GM23338 (cell line): ENCODE data around the gene CBX8. TPM values are rescaled to one million over a fixed set of nuclear protein-coding genes. Genes with fewer than 3 reads are reported as not detected.

Experiments used
- ATAC-seq: fragments of 200-7000 bp; cut with Tn5 transposase; 3 replicates; pipeline ENCODE4 v1.9.1; 2020
- DNase-seq: peaks from one replicate; pipeline ENCODE4 v3.0.0-alpha.2; 2015; ENCODE audit warnings: low spot score
- H2AFZ ChIP-seq: fragments of 200-600 bp; sonication (generic); 2 replicates; pipeline ENCODE4 v1.8.0; 2016; ENCODE audit warnings: antibody characterized with exemption, mild to moderate bottlenecking, moderate library complexity
- H3F3A ChIP-seq: fragments of 200-600 bp; sonication (generic); replicated peaks from 2 replicates; pipeline ENCODE4 v1.8.0; 2017; ENCODE audit warnings: antibody characterized with exemption, mixed run types, low read depth
- H3K27ac ChIP-seq: fragments of 200-600 bp; sonication (generic); 2 replicates; pipeline ENCODE4 v1.6.1; 2016; ENCODE audit warnings: low read depth
- H3K27me3 ChIP-seq: fragments of 200-600 bp; sonication (generic); 2 replicates; pipeline ENCODE4 v1.8.0; 2016; ENCODE audit warnings: mild to moderate bottlenecking, mixed run types, moderate library complexity; ENCODE audit not compliant: insufficient read depth
- H3K36me3 ChIP-seq: fragments of 200-600 bp; sonication (generic); 2 replicates; pipeline ENCODE4 v1.8.0; 2016; ENCODE audit warnings: mild to moderate bottlenecking; ENCODE audit not compliant: insufficient read depth
- H3K4me1 ChIP-seq: fragments of 200-600 bp; sonication (generic); 2 replicates; pipeline ENCODE4 v1.8.0; 2016; ENCODE audit warnings: mild to moderate bottlenecking, moderate library complexity; ENCODE audit not compliant: insufficient read depth
- H3K4me2 ChIP-seq: fragments of 200-600 bp; sonication (generic); 2 replicates; pipeline ENCODE4 v1.7.1; 2017; ENCODE audit warnings: mixed run types
- H3K4me3 ChIP-seq: fragments of 200-600 bp; sonication (generic); 2 replicates; pipeline ENCODE4 v1.6.1; 2016; ENCODE audit warnings: mixed run types
- H3K79me2 ChIP-seq: fragments of 200-600 bp; sonication (generic); replicated peaks from 2 replicates; pipeline ENCODE4 v1.8.0; 2017; ENCODE audit warnings: mild to moderate bottlenecking; ENCODE audit not compliant: insufficient read depth
- H3K9me2 ChIP-seq: fragments of 200-600 bp; sonication (generic); 2 replicates; pipeline ENCODE4 v1.8.0; 2017; ENCODE audit not compliant: insufficient read depth
- H4K20me1 ChIP-seq: fragments of 200-600 bp; sonication (generic); replicated peaks from 2 replicates; pipeline ENCODE4 v1.8.0; 2017; ENCODE audit warnings: mild to moderate bottlenecking; ENCODE audit not compliant: insufficient read depth
- H3K27ac Mint-ChIP-seq: 2 replicates; pipeline ENCODE4 v1.8.0; 2020; ENCODE audit warnings: inconsistent platforms, mild to moderate bottlenecking, moderate library complexity, mixed read lengths
- H3K27me3 Mint-ChIP-seq: 3 replicates; pipeline ENCODE4 v1.8.0; 2022; ENCODE audit warnings: low read depth, mild to moderate bottlenecking, moderate library complexity, mixed read lengths, inconsistent platforms; ENCODE audit not compliant: insufficient read depth, poor library complexity
- H3K36me3 Mint-ChIP-seq: 3 replicates; pipeline ENCODE4 v1.8.0; 2021; ENCODE audit warnings: low read depth, mild to moderate bottlenecking, inconsistent platforms, moderate library complexity, mixed read lengths
- H3K4me1 Mint-ChIP-seq: 3 replicates; pipeline ENCODE4 v1.8.0; 2020; ENCODE audit warnings: mild to moderate bottlenecking, inconsistent platforms, mixed read lengths
- H3K4me3 Mint-ChIP-seq: 3 replicates; pipeline ENCODE4 v1.8.0; 2021; ENCODE audit warnings: moderate library complexity, mild to moderate bottlenecking, inconsistent platforms, mixed read lengths
- H3K9me3 Mint-ChIP-seq: 3 replicates; pipeline ENCODE4 v1.8.0; 2020; ENCODE audit warnings: moderate library complexity, mild to moderate bottlenecking, inconsistent platforms, mixed read lengths
- CREB1 ChIP-seq: fragments of 250-450 bp; sonication (Bioruptor Pico); IDR thresholded peaks from 2 replicates; pipeline ENCODE4 v1.5.0; 2020; ENCODE audit warnings: low read depth, mild to moderate bottlenecking, moderate library complexity
- CTCF ChIP-seq, 2 experiments: fragments of 200-600 bp in 1 of 2; sonication (generic) in 1 of 2; conservative IDR thresholded peaks; 2 replicates each; pipeline versions ENCODE4 v1.5.1 to v1.6.1; 2016 to 2017; ENCODE audit warnings: antibody characterized with exemption in 2 of 2, low read depth in 2 of 2, mild to moderate bottlenecking in 2 of 2, moderate library complexity in 1 of 2
- EZH2 ChIP-seq: fragments of 200-600 bp; sonication (generic); IDR thresholded peaks from one replicate; pipeline ENCODE4 v1.8.0; 2017; ENCODE audit warnings: antibody characterized with exemption, mild to moderate bottlenecking, low read depth; ENCODE audit not compliant: unreplicated experiment
- ZNF331 ChIP-seq: fragments of 250-450 bp; sonication (Bioruptor Pico); IDR thresholded peaks from 2 replicates; pipeline ENCODE4 v1.5.0; 2020; ENCODE audit warnings: low read depth, mild to moderate bottlenecking, moderate library complexity
- polyA plus RNA-seq: library from polyadenylated mRNA; unstranded; fragments of >200 nt; fragmentation: Nextera tagmentation; extraction: Ambion mirVana; gene quantifications from 2 replicates; pipeline ENCODE4 v1.2.1, GENCODE V29; 2016
- total RNA-seq: library from RNA; depleted of rRNA; stranded (reverse); fragments of >200 nt; shearing (Covaris generic); gene quantifications from 2 replicates; pipeline ENCODE4 v1.2.3, GENCODE V29; 2014
- TF ChIP-seq, protein P1 (sequence below): IDR thresholded peaks from one replicate; pipeline ENCODE4 v1.6.1; 2018; ENCODE audit warnings: antibody characterized with exemption; ENCODE audit not compliant: unreplicated experiment
- TF ChIP-seq, protein P2 (sequence below): fragments of 250-450 bp; sonication (Bioruptor Pico); IDR thresholded peaks from 2 replicates; pipeline ENCODE4 v1.5.0; 2020; ENCODE audit warnings: mild to moderate bottlenecking, moderate library complexity

CBX8 gene
- total and polyA plus RNA-seq, 2 experiments from 2014 or later, result 1.0 to 1.3 TPM

DNA sequence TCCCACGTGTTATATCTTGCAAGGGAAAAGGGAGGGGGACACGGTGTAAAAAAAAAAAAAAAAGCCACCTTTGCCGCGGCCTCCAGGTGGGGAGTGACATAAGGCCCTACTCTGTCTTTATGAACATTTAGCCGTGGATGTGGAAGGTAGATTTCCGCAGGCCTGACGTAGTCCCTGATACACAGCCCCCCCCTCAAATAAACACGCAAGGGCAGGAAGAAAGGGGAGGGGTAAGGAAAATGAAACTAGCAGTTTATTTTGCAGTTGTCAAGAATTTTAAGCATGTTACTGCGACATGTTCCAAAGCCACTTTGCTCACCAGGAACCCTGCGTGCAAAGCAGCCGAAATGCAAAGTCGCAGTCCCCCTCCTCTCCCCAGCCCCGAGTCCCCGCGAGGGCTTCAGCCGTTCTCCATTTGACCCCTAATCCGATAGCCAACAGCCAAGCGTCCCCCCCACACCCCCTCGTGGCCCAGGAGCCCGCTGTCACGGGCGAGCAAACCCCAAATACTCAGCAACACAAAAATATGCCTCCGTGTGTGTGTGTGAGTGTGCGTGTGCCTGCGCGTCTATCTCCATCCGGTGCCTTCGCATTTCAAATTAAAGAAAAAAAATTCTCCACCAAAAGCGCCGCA, 41.1 kb upstream of the CBX8 start:
- peaks cover 5% of the 10 kb centered on the region; the same call in 2 of the 3 replicates for H3K9me3 Mint-ChIP-seq
- H3K36me3 ChIP-seq, result no peaks in the 10 kb centered on the region
- H3K4me2 ChIP-seq, result peak overlapping the region; percentile 99
- TF ChIP-seq EZH2, result peak; percentile 69
- TF ChIP-seq ZNF331 (CRISPR knock-in tag), result no peak
- H3K4me3 ChIP-seq, result peak overlapping the region; percentile 80
- H3K9me2 ChIP-seq, result no peaks in the 10 kb centered on the region
- peaks cover 42% of the 10 kb centered on the region for H3K4me1 Mint-ChIP-seq
- peak overlapping the region; percentile 81 for H3K4me3 Mint-ChIP-seq
- H3K27me3 ChIP-seq, result peaks cover 88% of the 10 kb centered on the region
- peaks cover 4% of the 10 kb centered on the region for H4K20me1 ChIP-seq
- 0 out of 2 replicates have a peak overlapping the region, but pooled peaks have one; percentile 8 for H2AFZ ChIP-seq
- no peaks in the 10 kb centered on the region for H3K79me2 ChIP-seq
- no peak overlapping the region for H3K27ac Mint-ChIP-seq
- H3K27me3 Mint-ChIP-seq, result peaks cover 92% of the 10 kb centered on the region
- H3K27ac ChIP-seq, result no peak overlapping the region
- ATAC-seq (no peak), DNase-seq (no peak)
- peaks cover 44% of the 10 kb centered on the region for H3K4me1 ChIP-seq
- H3F3A ChIP-seq, result peaks cover 35% of the 10 kb centered on the region
- peaks cover 2% of the 10 kb centered on the region; the same call in 2 of the 3 replicates for H3K36me3 Mint-ChIP-seq

- no peaks in the 10 kb centered on the region for H3K79me2 ChIP-seq
- H3K27me3 Mint-ChIP-seq, result peaks cover 91% of the 10 kb centered on the region
- TF ChIP-seq, protein P1, sequence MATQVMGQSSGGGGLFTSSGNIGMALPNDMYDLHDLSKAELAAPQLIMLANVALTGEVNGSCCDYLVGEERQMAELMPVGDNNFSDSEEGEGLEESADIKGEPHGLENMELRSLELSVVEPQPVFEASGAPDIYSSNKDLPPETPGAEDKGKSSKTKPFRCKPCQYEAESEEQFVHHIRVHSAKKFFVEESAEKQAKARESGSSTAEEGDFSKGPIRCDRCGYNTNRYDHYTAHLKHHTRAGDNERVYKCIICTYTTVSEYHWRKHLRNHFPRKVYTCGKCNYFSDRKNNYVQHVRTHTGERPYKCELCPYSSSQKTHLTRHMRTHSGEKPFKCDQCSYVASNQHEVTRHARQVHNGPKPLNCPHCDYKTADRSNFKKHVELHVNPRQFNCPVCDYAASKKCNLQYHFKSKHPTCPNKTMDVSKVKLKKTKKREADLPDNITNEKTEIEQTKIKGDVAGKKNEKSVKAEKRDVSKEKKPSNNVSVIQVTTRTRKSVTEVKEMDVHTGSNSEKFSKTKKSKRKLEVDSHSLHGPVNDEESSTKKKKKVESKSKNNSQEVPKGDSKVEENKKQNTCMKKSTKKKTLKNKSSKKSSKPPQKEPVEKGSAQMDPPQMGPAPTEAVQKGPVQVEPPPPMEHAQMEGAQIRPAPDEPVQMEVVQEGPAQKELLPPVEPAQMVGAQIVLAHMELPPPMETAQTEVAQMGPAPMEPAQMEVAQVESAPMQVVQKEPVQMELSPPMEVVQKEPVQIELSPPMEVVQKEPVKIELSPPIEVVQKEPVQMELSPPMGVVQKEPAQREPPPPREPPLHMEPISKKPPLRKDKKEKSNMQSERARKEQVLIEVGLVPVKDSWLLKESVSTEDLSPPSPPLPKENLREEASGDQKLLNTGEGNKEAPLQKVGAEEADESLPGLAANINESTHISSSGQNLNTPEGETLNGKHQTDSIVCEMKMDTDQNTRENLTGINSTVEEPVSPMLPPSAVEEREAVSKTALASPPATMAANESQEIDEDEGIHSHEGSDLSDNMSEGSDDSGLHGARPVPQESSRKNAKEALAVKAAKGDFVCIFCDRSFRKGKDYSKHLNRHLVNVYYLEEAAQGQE, result no peak
- TF ChIP-seq, protein P2, sequence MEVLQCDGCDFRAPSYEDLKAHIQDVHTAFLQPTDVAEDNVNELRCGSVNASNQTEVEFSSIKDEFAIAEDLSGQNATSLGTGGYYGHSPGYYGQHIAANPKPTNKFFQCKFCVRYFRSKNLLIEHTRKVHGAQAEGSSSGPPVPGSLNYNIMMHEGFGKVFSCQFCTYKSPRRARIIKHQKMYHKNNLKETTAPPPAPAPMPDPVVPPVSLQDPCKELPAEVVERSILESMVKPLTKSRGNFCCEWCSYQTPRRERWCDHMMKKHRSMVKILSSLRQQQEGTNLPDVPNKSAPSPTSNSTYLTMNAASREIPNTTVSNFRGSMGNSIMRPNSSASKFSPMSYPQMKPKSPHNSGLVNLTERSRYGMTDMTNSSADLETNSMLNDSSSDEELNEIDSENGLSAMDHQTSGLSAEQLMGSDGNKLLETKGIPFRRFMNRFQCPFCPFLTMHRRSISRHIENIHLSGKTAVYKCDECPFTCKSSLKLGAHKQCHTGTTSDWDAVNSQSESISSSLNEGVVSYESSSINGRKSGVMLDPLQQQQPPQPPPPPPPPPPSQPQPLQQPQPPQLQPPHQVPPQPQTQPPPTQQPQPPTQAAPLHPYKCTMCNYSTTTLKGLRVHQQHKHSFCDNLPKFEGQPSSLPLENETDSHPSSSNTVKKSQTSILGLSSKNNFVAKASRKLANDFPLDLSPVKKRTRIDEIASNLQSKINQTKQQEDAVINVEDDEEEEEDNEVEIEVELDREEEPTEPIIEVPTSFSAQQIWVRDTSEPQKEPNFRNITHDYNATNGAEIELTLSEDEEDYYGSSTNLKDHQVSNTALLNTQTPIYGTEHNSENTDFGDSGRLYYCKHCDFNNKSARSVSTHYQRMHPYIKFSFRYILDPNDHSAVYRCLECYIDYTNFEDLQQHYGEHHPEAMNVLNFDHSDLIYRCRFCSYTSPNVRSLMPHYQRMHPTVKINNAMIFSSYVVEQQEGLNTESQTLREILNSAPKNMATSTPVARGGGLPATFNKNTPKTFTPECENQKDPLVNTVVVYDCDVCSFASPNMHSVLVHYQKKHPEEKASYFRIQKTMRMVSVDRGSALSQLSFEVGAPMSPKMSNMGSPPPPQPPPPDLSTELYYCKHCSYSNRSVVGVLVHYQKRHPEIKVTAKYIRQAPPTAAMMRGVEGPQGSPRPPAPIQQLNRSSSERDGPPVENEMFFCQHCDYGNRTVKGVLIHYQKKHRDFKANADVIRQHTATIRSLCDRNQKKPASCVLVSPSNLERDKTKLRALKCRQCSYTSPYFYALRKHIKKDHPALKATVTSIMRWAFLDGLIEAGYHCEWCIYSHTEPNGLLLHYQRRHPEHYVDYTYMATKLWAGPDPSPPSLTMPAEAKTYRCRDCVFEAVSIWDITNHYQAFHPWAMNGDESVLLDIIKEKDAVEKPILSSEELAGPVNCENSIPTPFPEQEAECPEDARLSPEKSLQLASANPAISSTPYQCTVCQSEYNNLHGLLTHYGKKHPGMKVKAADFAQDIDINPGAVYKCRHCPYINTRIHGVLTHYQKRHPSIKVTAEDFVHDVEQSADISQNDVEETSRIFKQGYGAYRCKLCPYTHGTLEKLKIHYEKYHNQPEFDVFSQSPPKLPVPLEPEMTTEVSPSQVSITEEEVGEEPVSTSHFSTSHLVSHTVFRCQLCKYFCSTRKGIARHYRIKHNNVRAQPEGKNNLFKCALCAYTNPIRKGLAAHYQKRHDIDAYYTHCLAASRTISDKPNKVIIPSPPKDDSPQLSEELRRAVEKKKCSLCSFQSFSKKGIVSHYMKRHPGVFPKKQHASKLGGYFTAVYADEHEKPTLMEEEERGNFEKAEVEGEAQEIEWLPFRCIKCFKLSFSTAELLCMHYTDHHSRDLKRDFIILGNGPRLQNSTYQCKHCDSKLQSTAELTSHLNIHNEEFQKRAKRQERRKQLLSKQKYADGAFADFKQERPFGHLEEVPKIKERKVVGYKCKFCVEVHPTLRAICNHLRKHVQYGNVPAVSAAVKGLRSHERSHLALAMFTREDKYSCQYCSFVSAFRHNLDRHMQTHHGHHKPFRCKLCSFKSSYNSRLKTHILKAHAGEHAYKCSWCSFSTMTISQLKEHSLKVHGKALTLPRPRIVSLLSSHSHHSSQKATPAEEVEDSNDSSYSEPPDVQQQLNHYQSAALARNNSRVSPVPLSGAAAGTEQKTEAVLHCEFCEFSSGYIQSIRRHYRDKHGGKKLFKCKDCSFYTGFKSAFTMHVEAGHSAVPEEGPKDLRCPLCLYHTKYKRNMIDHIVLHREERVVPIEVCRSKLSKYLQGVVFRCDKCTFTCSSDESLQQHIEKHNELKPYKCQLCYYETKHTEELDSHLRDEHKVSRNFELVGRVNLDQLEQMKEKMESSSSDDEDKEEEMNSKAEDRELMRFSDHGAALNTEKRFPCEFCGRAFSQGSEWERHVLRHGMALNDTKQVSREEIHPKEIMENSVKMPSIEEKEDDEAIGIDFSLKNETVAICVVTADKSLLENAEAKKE (CRISPR knock-in tag), result no peak
- 0 out of 2 replicates have a peak, but pooled peaks have one; percentile 63 for TF ChIP-seq CREB1 (CRISPR knock-in tag)
- TF ChIP-seq CTCF (conservative IDR thresholded peaks at IDR 0.05; ENCODE audit: low read depth in 2 of 2), result no peak; a peak in 1 of 4 replicates
- no peak for TF ChIP-seq ZNF331 (CRISPR knock-in tag)
Observed at GRCh38 chr17:79836972-79837887, 40.4 kb upstream of the CBX8 start.

More at GRCh38 chr17:79836972-79837887, 40.4 kb upstream of the CBX8 start:
- Mint-ChIP-seq H3K4me1 (peaks cover 38% of the 10 kb centered on the region), H3K36me3 (peaks cover 4% of the 10 kb centered on the region; the same call in 2 of the 3 replicates), H3K27ac (no peak overlapping the region), H3K4me3 (peak overlapping the region; percentile 81), H3K9me3 (peaks cover 5% of the 10 kb centered on the region; the same call in 2 of the 3 replicates)
- Histone ChIP-seq H2AFZ (no peak overlapping the region), H3K27me3 (peaks cover 88% of the 10 kb centered on the region), H3F3A (peaks cover 34% of the 10 kb centered on the region), H3K4me3 (peak overlapping the region; percentile 80), H3K36me3 (no peaks in the 10 kb centered on the region), H3K4me2 (peak overlapping the region; percentile 99), H3K9me2 (no peaks in the 10 kb centered on the region), H4K20me1 (peaks cover 4% of the 10 kb centered on the region), H3K4me1 (peaks cover 39% of the 10 kb centered on the region), H3K27ac (no peak overlapping the region)
- ATAC-seq (peak; percentile 1), DNase-seq (peak; percentile 82)
